Spleen (tissue), 11 donors: Measurements from ENCODE around the gene UBXN11. TPM values are rescaled to one million over a fixed set of nuclear protein-coding genes. Genes with fewer than 3 reads are reported as not detected.

Source experiments
- DNase-seq: peaks from one replicate; pipeline ENCODE4 v3.0.0-alpha.2; 2020
- H3K27ac ChIP-seq, 8 donors: fragments of 200-600 bp; sonication (generic) in 7 of 8; 1 replicate in 4 of 8; 2 replicates in 4 of 8; pipeline versions ENCODE4 v1.5.0 to v1.8.0; 2016 to 2021; ENCODE audit warnings: inconsistent platforms in 4 of 8, mild to moderate bottlenecking in 4 of 8, moderate library complexity in 1 of 8
- H3K27me3 ChIP-seq, 7 donors: fragments of 200-600 bp; sonication (generic) in 6 of 7; replicated peaks in 1 of 7; 1 replicate in 4 of 7; 2 replicates in 3 of 7; pipeline versions ENCODE4 v1.5.0 to v1.8.0; 2016 to 2021; ENCODE audit warnings: inconsistent platforms in 3 of 7, mild to moderate bottlenecking in 1 of 7
- H3K36me3 ChIP-seq, 6 donors: fragments of 200-600 bp; sonication (generic) in 5 of 6; 1 replicate in 4 of 6; 2 replicates in 2 of 6; pipeline versions ENCODE4 v1.5.0 to v1.8.0; 2016 to 2021; ENCODE audit warnings: inconsistent platforms in 2 of 6
- H3K4me1 ChIP-seq, 6 donors: fragments of 200-600 bp; sonication (generic) in 5 of 6; 1 replicate in 3 of 6; 2 replicates in 3 of 6; pipeline versions ENCODE4 v1.5.0 to v1.8.0; 2016 to 2021; ENCODE audit warnings: inconsistent platforms in 3 of 6
- H3K4me3 ChIP-seq, 8 donors: fragments of 200-600 bp; sonication (generic) in 7 of 8; 1 replicate in 4 of 8; 2 replicates in 4 of 8; pipeline versions ENCODE4 v1.5.0 to v1.8.0; 2016 to 2021; ENCODE audit warnings: inconsistent platforms in 4 of 8, mild to moderate bottlenecking in 4 of 8, moderate library complexity in 2 of 8
- H3K9me3 ChIP-seq, 8 donors: fragments of 200-600 bp; sonication (generic) in 7 of 8; 1 replicate in 4 of 8; 2 replicates in 4 of 8; pipeline versions ENCODE4 v1.5.0 to v1.8.0; 2016 to 2021; ENCODE audit warnings: inconsistent platforms in 4 of 8
- POLR2A ChIP-seq, 3 donors: fragments of 450-650 bp; IDR thresholded peaks; one replicate each; pipeline ENCODE4 v1.5.1; 2017; ENCODE audit warnings: antibody characterized with exemption in 3 of 3, mild to moderate bottlenecking in 1 of 3
- POLR2AphosphoS5 ChIP-seq, 3 donors: sonication (generic); formaldehyde crosslinking; IDR thresholded peaks; one replicate each; pipeline ENCODE4 v1.5.1; 2017; ENCODE audit warnings: antibody characterized with exemption in 3 of 3
- WGBS, 5 donors: extraction: QIAGEN DNeasy Blood & Tissue Kit in 3 of 5; methylation state at CpG; one replicate each; pipeline versions ENCODE4 v1.1.5 to v1.1.7; 2013 to 2018; 5-methylcytosine and 5-hydroxymethylcytosine counted together
- intact Hi-C: fragments of 100-400 bp; cut with DNase I; formaldehyde crosslinking; loops from one replicate; pipeline ENCODE4 v1.15.0; 2023; ENCODE audit warnings: low total_unique reads
- polyA plus RNA-seq, 3 donors: library from polyadenylated mRNA; stranded (reverse); fragments of 200-250 nt; gene quantifications; one replicate each; pipeline ENCODE4 v1.2.1, GENCODE V29; 2013
- total RNA-seq, 7 donors: library from RNA; depleted of rRNA in 3 of 7; stranded (reverse); fragments of >200 nt in 3 of 7; fragmentation: NEBNext Ultra II Directional in 4 of 7; extraction: Animal tissue kit (Norgen Biotek cat#: 25700) in 4 of 7; gene quantifications; one replicate each; pipeline versions ENCODE4 v1.1.0 to v1.2.1, GENCODE V29; 2016 to 2021
- TF ChIP-seq, protein P1 (sequence below), 11 experiments: fragments of 200-600 bp in 7 of 11; fragments of 450-650 bp in 4 of 11; sonication (generic) in 4 of 11; IDR thresholded peaks in 8 of 11; conservative IDR thresholded peaks in 3 of 11; 1 replicate in 7 of 11; 2 replicates in 4 of 11; pipeline versions ENCODE4 v1.4.0 to v1.8.0; 2016 to 2021; ENCODE audit warnings: antibody characterized with exemption in 11 of 11, inconsistent platforms in 4 of 11, mild to moderate bottlenecking in 1 of 11
- donor health status: healthy with polysubstance abuse.
- donor health status: DM: no; HTN: no; CAD: no; lungs with moderate emphysema.
- donor health status: DM: no; HTN: no; CAD: no.
- donor health status: Bipolar disorder and iron deficiency.
- donor health status: healthy.
- donor health status: DM: no; HTN: no; CAD: no.
- donor health status: DM: yes; HTN: yes; CAD: no.

Gene UBXN11
- total and polyA plus RNA-seq, 10 donors = 25.1 to 67.8 (median 49.2) TPM

DNA sequence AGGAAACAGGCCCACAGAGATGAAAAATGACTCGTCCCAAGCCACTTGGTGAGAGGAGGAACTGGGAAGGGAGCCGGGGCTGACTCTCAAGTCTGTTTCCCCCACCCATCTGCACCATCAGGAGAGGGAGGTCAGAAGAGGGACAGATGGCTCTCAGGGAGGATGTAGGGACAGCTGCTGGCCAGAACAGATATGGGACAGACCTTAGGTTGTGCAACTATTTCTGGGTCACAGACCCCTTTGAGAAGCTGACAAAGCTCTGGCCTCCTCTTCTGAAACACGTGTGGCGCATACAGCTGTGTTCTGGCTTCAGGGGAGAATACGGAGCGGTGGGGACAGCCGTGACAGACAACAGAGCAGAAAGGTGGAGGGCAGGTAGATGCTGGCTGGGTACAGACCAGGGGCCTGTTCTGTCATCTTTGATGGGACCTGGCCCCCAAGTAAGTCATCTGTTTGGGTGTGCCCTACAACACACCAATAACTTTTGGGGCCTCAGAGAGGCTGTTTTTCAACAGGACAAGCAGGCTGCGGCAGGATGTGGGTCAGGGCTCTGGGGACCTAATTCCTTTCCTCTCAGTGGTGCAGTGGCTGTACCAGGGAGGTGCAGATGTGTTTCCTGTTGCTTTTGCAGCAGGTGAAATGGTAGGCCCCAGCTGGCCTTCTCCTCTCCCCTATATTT lies 19.3 kb downstream of the UBXN11 start:
- Histone ChIP-seq H3K4me3 (peak overlapping the region in 1 of 8 donors; percentile 35), H3K36me3 (peaks cover 0 to 33% (median 3%) of the 10 kb centered on the region in 6 donors), H3K9me3 (no peaks in the 10 kb centered on the region), H3K4me1 (peaks cover 78 to 100% (median 99%) of the 10 kb centered on the region in 6 donors), H3K27ac (peak overlapping the region; percentile 84 to 99 (median 94)), H3K27me3 (no peaks in the 10 kb centered on the region)
- WGBS, 5 donors = 16 to 35% (median 17%) methylated on average over 7 to 8 of the region's 8 CpGs
- peak; percentile 93 for DNase-seq
- intact Hi-C loops = no loop called here
- TF ChIP-seq POLR2AphosphoS5 (IDR thresholded peaks at IDR 0.05) (peak; percentile 11 to 90 (median 78)), POLR2A (IDR thresholded peaks at IDR 0.05) (peak in 1 of 3 donors; percentile 73)
- TF ChIP-seq, protein P1, sequence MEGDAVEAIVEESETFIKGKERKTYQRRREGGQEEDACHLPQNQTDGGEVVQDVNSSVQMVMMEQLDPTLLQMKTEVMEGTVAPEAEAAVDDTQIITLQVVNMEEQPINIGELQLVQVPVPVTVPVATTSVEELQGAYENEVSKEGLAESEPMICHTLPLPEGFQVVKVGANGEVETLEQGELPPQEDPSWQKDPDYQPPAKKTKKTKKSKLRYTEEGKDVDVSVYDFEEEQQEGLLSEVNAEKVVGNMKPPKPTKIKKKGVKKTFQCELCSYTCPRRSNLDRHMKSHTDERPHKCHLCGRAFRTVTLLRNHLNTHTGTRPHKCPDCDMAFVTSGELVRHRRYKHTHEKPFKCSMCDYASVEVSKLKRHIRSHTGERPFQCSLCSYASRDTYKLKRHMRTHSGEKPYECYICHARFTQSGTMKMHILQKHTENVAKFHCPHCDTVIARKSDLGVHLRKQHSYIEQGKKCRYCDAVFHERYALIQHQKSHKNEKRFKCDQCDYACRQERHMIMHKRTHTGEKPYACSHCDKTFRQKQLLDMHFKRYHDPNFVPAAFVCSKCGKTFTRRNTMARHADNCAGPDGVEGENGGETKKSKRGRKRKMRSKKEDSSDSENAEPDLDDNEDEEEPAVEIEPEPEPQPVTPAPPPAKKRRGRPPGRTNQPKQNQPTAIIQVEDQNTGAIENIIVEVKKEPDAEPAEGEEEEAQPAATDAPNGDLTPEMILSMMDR (IDR thresholded peaks at IDR 0.05 in 8 of 11, conservative IDR thresholded peaks at IDR 0.05 in 3 of 11) = peak in 3 of 11 experiments; percentile 19 to 47 (median 40)

DNA sequence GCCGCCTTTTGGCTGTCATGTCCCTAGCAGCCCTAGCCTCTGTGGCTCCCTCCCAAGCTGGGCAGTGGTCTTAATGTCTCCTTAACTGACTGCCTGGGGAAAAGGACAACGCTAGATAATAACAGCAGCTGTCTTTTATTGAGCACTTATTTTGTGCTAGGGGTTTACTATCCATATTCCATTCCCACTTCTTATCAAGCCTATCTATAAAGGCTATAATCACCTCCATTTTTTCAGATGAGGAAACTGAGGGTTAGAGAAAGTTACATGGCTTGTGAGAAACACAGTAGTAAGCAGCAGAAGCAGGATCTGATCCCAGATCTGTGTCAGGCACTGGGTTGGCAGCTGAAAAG lies 20.4 kb downstream of the UBXN11 start:
- Histone ChIP-seq H3K4me1 (peaks cover 76 to 100% (median 99%) of the 10 kb centered on the region in 6 donors), H3K36me3 (peaks cover 0 to 41% (median 11%) of the 10 kb centered on the region in 6 donors), H3K9me3 (no peaks in the 10 kb centered on the region), H3K4me3 (no peak overlapping the region), H3K27me3 (no peaks in the 10 kb centered on the region), H3K27ac (peak overlapping the region; percentile 84 to 99 (median 94))
- WGBS, 5 donors = 83 to 94% (median 86%) methylated on average over 2 of the region's 2 CpGs
- no peak for DNase-seq
- intact Hi-C loops = no loop called here
- TF ChIP-seq, protein P1 (IDR thresholded peaks at IDR 0.05 in 8 of 11, conservative IDR thresholded peaks at IDR 0.05 in 3 of 11) = no peak
- TF ChIP-seq POLR2AphosphoS5 (IDR thresholded peaks at IDR 0.05) (no peak), POLR2A (IDR thresholded peaks at IDR 0.05) (no peak)

DNA sequence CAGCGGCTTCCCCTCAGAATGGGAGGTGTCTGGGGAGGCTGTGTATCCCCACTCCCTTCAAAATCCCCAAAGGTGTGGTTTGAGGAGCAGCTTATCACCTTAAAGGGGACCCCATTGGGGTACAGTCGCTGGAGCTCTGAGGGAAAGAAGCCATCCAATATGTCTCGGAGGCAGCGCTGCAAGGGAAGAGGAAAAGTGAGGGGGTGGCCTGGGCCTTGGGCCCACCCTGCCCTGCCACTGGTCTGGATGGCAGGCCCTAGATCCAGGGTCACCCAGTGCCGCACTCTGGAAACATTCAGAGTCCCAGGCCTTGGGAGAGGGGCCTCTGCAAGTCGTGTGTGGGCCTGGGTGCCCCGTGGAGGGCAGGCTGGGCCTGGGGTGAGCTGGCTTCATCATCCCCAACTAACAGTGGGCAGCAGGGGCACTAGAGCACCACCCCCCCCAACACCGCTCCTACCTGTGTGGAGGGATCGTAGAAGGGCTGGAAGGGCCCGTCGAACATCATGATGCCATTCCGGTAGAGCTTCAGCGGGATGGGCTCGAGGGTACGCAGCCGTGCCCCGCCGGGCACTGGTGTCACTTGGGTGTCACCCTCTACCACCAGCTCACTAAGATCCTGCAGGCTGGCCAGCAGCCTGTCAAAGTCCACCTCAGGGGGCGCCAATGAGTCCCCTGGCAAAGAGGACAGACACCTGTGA lies 20.9 kb downstream of the UBXN11 start:
- H3K27me3 ChIP-seq = no peaks in the 10 kb centered on the region
- H3K4me1 ChIP-seq = peaks cover 76 to 100% (median 99%) of the 10 kb centered on the region in 6 donors
- peak overlapping the region; percentile 84 to 99 (median 94) for H3K27ac ChIP-seq
- DNase-seq = peak; percentile 85
- H3K36me3 ChIP-seq = peaks cover 0 to 47% (median 11%) of the 10 kb centered on the region in 6 donors
- peak overlapping the region in 1 of 8 donors; percentile 36 for H3K4me3 ChIP-seq
- TF ChIP-seq POLR2AphosphoS5 (IDR thresholded peaks at IDR 0.05) (peak; percentile 18 to 32 (median 30)), POLR2A (IDR thresholded peaks at IDR 0.05) (no peak)
- TF ChIP-seq, protein P1 (IDR thresholded peaks at IDR 0.05 in 8 of 11, conservative IDR thresholded peaks at IDR 0.05 in 3 of 11) = peak in 5 of 11 experiments; percentile 10 to 53 (median 22)
- H3K9me3 ChIP-seq = no peaks in the 10 kb centered on the region
- WGBS, 5 donors = 83 to 90% (median 89%) methylated on average over 13 to 19 of the region's 19 CpGs
- intact Hi-C loops = loop anchor here (2.0 kb wide), 1 partner anchor 35 kb away; no protein-coding TSS in a partner anchor
